ENCODE measurements around the gene FSTL4.

- TF ChIP-seq POLR2AphosphoS5 (IDR thresholded peaks at IDR 0.05) (no peak), POLR2A (IDR thresholded peaks at IDR 0.05) (no peak), CTCF (IDR thresholded peaks at IDR 0.05) (no peak)
Measured at GRCh38 chr5:133201310-133201709, 411.0 kb downstream of the FSTL4 start.

Measured in prostate gland (tissue), 2 donors.